K562 (cell line): ENCODE measurements around the gene DIP2B. TPM values are rescaled to one million over a fixed set of nuclear protein-coding genes. Genes with fewer than 3 reads are reported as not detected.

Experiments
- AFF4 ChIP-seq: sonication (generic); formaldehyde crosslinking; IDR thresholded peaks from 2 replicates; pipeline ENCODE4 v1.8.0; 2023; ENCODE audit warnings: mild to moderate bottlenecking, missing genetic modification reagents
- ATF1 ChIP-seq, 2 experiments: fragments of 450-650 bp in 1 of 2; IDR thresholded peaks; 2 replicates each; pipeline ENCODE4 v1.6.1; 2016; ENCODE audit warnings: missing compliant biosample characterization in 1 of 2, missing genetic modification characterization in 1 of 2
- BHLHE40 ChIP-seq: IDR thresholded peaks from 2 replicates; pipeline ENCODE4 v1.6.1; 2011; ENCODE audit warnings: low read length, improper control_type of control experiment
- CBFA2T2 ChIP-seq: fragments of 450-650 bp; conservative IDR thresholded peaks from 2 replicates; pipeline ENCODE4 v1.6.1; 2017; ENCODE audit warnings: mild to moderate bottlenecking
- HDAC1 ChIP-seq, 2 experiments: fragments of 450-650 bp; IDR thresholded peaks; 2 replicates each; pipeline ENCODE4 v1.6.1; 2016 to 2017; ENCODE audit warnings: inconsistent platforms in 1 of 2, mild to moderate bottlenecking in 1 of 2, moderate library complexity in 1 of 2
- KAT7 ChIP-seq: sonication (generic); formaldehyde crosslinking; IDR thresholded peaks from 2 replicates; pipeline ENCODE4 v1.8.0; 2022; ENCODE audit warnings: missing genetic modification reagents, mild to moderate bottlenecking, borderline replicate concordance
- KAT8 ChIP-seq: fragments of 450-650 bp; IDR thresholded peaks from 2 replicates; pipeline ENCODE4 v1.6.1; 2016; ENCODE audit warnings: low read depth, mild to moderate bottlenecking
- RBM17 ChIP-seq: fragments of 200-400 bp; formaldehyde crosslinking; IDR thresholded peaks from 2 replicates; pipeline ENCODE4 v1.6.1; 2017; ENCODE audit warnings: low read depth, mild to moderate bottlenecking, low read length, borderline replicate concordance
- SMAD4 ChIP-seq: fragments of 250-450 bp; sonication (Bioruptor Pico); conservative IDR thresholded peaks from 2 replicates; pipeline ENCODE4 v1.8.0; 2021; ENCODE audit warnings: inconsistent platforms, mild to moderate bottlenecking, moderate library complexity
- SMC3 ChIP-seq: conservative IDR thresholded peaks from 2 replicates; pipeline ENCODE4 v1.6.1; 2011; ENCODE audit warnings: low read depth, low read length, improper control_type of control experiment; ENCODE audit not compliant: insufficient read depth
- TCF3 ChIP-seq: sonication (generic); formaldehyde crosslinking; IDR thresholded peaks from 2 replicates; pipeline ENCODE4 v1.4.0; 2020; ENCODE audit warnings: mild to moderate bottlenecking, missing genetic modification reagents
- THRAP3 ChIP-seq: fragments of 450-650 bp; IDR thresholded peaks from 2 replicates; pipeline ENCODE4 v1.6.1; 2016; ENCODE audit warnings: mild to moderate bottlenecking, inconsistent platforms, borderline replicate concordance
- ZNF717 ChIP-seq: fragments of 250-450 bp; sonication (Bioruptor Pico); IDR thresholded peaks from 2 replicates; pipeline ENCODE4 v1.5.0; 2021
- polyA plus RNA-seq, 8 experiments: library from polyadenylated mRNA; depleted of rRNA in 4 of 8; stranded (reverse) in 5 of 8; unstranded in 3 of 8; fragments of >200 nt; fragmentation: Nextera tagmentation in 2 of 8; fragmentation: Illumina TruSeq in 1 of 8; extraction: Ambion mirVana in 2 of 8; extraction: Trizol in 1 of 8; gene quantifications; 2 replicates each; pipeline versions ENCODE4 v1.2.1 to v1.2.3, GENCODE V29; 2011 to 2014; ENCODE audit warnings: inconsistent platforms in 1 of 8, missing spikeins in 1 of 8
- total RNA-seq, 7 experiments: library from RNA; depleted of rRNA in 6 of 7; stranded (reverse); fragments of >200 nt in 6 of 7; fragmentation: Illumina TruSeq in 2 of 7; extraction: Trizol in 2 of 7; gene quantifications; 2 replicates each; pipeline versions ENCODE4 v1.2.1 to v1.2.3, GENCODE V29; 2011 to 2021; ENCODE audit warnings: low replicate concordance in 1 of 7
- TF ChIP-seq, protein P1 (sequence below), 2 experiments: fragments of 450-650 bp; IDR thresholded peaks; 2 replicates each; pipeline ENCODE4 v1.6.1; 2016; ENCODE audit warnings: mild to moderate bottlenecking in 2 of 2, borderline replicate concordance in 1 of 2, low read depth in 1 of 2, moderate library complexity in 1 of 2

Gene DIP2B
- total and polyA plus RNA-seq, 9 of the 15 experiments (the other 6 are each of a cell fraction or from before 2014, with no cell fraction given), result 4.6 to 26.1 (median 18.8) TPM

DNA sequence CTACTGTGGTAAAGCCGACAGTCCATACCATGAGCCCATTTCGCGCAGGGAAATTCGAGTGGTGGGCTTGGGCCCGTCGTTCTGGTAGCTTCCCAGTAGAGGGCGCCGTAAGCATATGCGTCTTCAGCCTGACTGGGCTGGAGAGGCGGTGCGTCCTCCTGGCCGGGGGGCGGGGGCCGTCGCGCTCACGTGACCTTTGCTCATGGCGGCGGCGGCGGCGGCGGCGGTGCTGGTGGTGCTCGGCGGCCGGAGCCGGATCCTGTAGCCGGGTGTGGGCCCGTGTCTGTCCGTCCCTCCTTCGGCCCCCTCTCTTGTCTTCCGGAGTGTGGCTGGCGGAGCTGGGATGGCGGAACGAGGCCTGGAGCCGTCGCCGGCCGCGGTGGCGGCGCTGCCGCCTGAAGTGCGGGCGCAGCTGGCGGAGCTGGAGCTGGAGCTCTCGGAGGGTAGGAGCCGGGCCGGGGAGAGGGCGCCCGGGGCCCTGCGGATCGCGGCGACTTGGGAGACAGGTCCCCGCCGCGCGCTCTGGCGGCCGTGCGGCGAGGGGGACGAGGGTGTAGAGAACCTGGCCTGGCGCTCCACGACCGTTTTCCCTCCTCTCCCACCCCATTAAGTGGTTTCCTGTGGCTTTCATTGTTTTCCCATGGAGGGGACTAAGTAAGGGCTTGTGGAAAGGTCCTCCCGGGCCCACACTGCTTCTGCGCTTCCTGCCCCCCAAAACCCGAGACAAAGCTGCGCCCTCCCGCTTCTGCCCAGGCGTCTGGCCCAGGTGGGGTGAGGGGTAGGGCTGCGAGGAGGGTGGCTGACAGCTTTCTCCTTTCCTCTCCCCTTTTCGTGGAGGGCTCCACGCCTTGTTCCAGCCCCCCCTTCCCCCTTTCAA, at the start of gene DIP2B (continued):
- TF ChIP-seq HDAC1 (IDR thresholded peaks at IDR 0.05) (peak in 1 of 2 experiments; percentile 66; a peak in 1 of 4 replicates), BHLHE40 (peak; percentile 95), KAT7 (CRISPR knock-in tag) (peak; percentile 84; the same call in 1 of the 2 replicates), ZNF717 (CRISPR knock-in tag) (no peak), TCF3 (CRISPR knock-in tag) (no peak), THRAP3 (no peak), CBFA2T2 (peak; percentile 70), AFF4 (CRISPR knock-in tag) (no peak), SMAD4 (CRISPR knock-in tag) (peak; percentile 86), KAT8 (no peak), RBM17 (no peak), ATF1 (CRISPR knock-in tag; IDR thresholded peaks at IDR 0.05) (no peak), ATF1 (tag; IDR thresholded peaks at IDR 0.05) (peak; percentile 70), SMC3 (peak; percentile 89)
- TF ChIP-seq, protein P1, sequence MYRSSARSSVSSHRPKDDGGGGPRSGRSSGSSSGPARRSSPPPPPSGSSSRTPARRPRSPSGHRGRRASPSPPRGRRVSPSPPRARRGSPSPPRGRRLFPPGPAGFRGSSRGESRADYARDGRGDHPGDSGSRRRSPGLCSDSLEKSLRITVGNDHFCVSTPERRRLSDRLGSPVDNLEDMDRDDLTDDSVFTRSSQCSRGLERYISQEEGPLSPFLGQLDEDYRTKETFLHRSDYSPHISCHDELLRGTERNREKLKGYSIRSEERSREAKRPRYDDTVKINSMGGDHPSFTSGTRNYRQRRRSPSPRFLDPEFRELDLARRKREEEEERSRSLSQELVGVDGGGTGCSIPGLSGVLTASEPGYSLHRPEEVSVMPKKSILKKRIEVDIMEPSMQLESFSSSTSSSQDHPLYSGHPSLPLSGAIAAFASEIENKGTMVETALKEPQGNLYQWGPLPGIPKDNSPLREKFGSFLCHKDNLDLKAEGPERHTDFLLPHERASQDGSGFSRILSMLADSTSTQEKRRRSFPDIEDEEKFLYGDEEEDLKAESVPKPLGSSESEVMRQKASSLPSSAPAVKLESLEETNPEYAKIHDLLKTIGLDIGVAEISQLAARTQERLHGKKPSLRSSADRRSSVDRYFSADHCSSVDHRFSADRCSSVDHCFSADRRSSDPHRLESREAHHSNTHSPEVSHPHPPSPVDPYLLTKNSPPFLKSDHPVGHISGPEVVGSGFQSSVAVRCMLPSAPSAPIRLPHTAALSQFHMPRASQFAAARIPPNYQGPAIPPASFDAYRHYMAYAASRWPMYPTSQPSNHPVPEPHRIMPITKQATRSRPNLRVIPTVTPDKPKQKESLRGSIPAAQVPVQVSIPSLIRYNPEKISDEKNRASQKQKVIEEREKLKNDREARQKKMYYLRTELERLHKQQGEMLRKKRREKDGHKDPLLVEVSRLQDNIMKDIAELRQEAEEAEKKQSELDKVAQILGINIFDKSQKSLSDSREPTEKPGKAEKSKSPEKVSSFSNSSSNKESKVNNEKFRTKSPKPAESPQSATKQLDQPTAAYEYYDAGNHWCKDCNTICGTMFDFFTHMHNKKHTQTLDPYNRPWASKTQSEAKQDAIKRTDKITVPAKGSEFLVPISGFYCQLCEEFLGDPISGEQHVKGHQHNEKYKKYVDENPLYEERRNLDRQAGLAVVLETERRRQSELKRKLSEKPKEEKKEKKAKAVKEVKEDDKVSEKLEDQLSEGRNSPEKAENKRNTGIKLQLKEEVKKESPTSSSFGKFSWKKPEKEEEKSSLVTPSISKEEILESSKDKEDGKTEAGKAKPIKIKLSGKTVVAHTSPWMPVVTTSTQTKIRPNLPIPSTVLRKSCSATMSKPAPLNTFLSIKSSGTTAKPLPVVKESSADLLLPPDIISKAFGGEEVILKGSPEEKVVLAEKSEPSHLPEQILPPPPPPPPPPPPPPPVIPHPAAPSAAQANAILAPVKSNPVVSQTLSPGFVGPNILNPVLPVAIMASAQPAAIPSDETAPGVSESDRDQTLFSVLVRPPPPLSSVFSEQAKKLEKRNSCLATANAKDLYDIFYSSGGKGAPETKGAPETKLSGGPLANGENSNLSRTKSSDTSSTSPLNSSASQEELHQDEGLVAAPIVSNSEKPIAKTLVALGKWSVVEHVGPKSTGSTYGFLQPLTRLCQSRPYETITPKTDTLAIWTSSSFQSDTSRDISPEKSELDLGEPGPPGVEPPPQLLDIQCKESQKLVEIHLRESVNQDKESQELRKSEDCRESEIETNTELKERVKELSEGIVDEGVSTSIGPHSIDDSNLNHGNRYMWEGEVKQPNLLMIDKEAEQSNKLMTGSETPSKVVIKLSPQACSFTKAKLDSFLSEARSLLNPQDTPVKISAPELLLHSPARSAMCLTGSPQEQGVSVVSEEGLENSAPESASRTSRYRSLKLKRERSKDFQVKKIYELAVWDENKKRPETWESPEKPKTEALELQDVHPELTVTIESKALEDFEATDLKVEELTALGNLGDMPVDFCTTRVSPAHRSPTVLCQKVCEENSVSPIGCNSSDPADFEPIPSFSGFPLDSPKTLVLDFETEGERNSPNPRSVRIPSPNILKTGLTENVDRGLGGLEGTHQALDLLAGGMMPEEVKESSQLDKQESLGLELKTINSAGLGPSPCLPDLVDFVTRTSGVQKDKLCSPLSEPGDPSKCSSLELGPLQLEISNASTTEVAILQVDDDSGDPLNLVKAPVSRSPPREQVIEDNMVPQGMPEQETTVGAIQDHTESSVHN (IDR thresholded peaks at IDR 0.05; ENCODE audit: borderline replicate concordance in 1 of 2, low read depth in 1 of 2), result no peak
